H4 (cell line): ENCODE measurements around the gene PNPLA8. TPM values are rescaled to one million over a fixed set of nuclear protein-coding genes. Genes with fewer than 3 reads are reported as not detected.
"Not testable (repeated sequence)": the region's sequence is repeated elsewhere in the genome, so short reads cannot be mapped to it uniquely, and the experiment has no call there.

Experiments used
- DNase-seq: peaks from one replicate; pipeline ENCODE4 v3.0.0-alpha.2; 2015; ENCODE audit warnings: low spot score
- total RNA-seq: library from RNA; depleted of rRNA; stranded (reverse); fragments of >200 nt; shearing (Covaris generic); gene quantifications from 2 replicates; pipeline ENCODE4 v1.2.3, GENCODE V29; 2014

Gene PNPLA8
- total RNA-seq, 1 experiment from 2014 or later: 22.5 TPM

- no peak for DNase-seq
Observed at GRCh38 chr7:108533712-108534111, 7.8 kb upstream of the PNPLA8 start.

GRCh38 chr7:108529341-108529740 is 3.4 kb upstream of the PNPLA8 start:
- no peak for DNase-seq

GRCh38 chr7:108528183-108528712 is 2.3 kb upstream of the PNPLA8 start:
- no peak for DNase-seq

GRCh38 chr7:108526768-108527017 is 758 bp upstream of the PNPLA8 start:
- no peak for DNase-seq

GRCh38 chr7:108525327-108525984 is 479 bp downstream of the PNPLA8 start:
- peak; percentile 26 for DNase-seq

GRCh38 chr7:108522780-108523179 is 3.2 kb downstream of the PNPLA8 start:
- DNase-seq: no peak

GRCh38 chr7:108517951-108518350 is 8.0 kb downstream of the PNPLA8 start:
- no peak for DNase-seq

- DNase-seq: no peak
Observed at GRCh38 chr7:108515630-108516029, 10.3 kb downstream of the PNPLA8 start.

GRCh38 chr7:108515013-108515412 is 10.9 kb downstream of the PNPLA8 start:
- no peak for DNase-seq

- DNase-seq: no peak
Observed at GRCh38 chr7:108511939-108512338, 14.0 kb downstream of the PNPLA8 start.

GRCh38 chr7:108504576-108504975 is 21.4 kb downstream of the PNPLA8 start:
- DNase-seq: not testable (repeated sequence)

- DNase-seq: no peak
Observed at GRCh38 chr7:108503112-108504026, 22.6 kb downstream of the PNPLA8 start.

GRCh38 chr7:108499566-108499965 is 26.4 kb downstream of the PNPLA8 start:
- no peak for DNase-seq

- DNase-seq: no peak
Observed at GRCh38 chr7:108498481-108498880, 27.5 kb downstream of the PNPLA8 start.

GRCh38 chr7:108497082-108497725 is 28.7 kb downstream of the PNPLA8 start:
- peak; percentile 63 for DNase-seq

- peak; percentile 56 for DNase-seq
Observed at GRCh38 chr7:108492742-108493141, 33.2 kb downstream of the PNPLA8 start.

GRCh38 chr7:108488768-108489538 is 37.0 kb downstream of the PNPLA8 start:
- DNase-seq: no peak

- DNase-seq: no peak
Observed at GRCh38 chr7:108487646-108488045, 38.3 kb downstream of the PNPLA8 start.

- DNase-seq: no peak
Observed at GRCh38 chr7:108486291-108486966, 39.5 kb downstream of the PNPLA8 start.

GRCh38 chr7:108484137-108484536 is 41.8 kb downstream of the PNPLA8 start:
- no peak for DNase-seq

GRCh38 chr7:108480311-108480710 is 45.6 kb downstream of the PNPLA8 start:
- DNase-seq: no peak
